ENCODE data around the gene NTN1.

Gene NTN1

DNA sequence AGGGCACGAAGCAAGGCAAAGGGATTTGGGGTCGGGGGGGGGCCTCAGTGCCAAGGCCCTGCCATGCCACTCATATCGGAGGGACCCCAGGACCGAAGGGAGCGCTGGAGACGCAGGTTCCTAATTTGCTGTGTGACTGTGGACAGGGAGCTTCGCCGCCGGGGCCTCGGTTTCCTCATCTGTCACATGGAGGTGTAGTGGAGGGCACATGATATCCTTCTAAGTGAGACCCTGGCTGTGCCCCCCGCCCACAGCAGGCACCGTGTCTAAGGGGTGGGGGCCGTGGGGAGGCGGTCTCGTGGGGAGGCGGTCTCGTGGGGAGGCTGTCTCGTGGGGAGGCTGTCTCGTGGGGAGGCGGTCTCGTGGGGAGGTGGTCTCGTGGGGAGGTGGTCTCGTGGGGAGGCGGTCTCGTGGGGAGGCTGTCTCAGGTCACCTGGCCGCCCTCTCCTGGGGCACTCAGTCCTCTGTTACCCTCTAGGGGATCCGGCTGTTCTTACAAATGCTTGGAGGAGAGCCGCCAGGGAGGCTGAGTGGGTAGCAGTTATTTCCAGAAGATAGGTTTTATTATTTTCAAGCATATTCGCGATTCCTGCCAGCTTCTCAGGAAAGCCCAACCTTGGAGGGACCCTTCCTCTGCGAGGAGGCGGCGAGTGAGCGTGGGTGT lies 205.0 kb downstream of the NTN1 start:
- no peak for DNase-seq (ENCODE audit: extremely low read depth, low read depth)
- TF ChIP-seq, protein P1, sequence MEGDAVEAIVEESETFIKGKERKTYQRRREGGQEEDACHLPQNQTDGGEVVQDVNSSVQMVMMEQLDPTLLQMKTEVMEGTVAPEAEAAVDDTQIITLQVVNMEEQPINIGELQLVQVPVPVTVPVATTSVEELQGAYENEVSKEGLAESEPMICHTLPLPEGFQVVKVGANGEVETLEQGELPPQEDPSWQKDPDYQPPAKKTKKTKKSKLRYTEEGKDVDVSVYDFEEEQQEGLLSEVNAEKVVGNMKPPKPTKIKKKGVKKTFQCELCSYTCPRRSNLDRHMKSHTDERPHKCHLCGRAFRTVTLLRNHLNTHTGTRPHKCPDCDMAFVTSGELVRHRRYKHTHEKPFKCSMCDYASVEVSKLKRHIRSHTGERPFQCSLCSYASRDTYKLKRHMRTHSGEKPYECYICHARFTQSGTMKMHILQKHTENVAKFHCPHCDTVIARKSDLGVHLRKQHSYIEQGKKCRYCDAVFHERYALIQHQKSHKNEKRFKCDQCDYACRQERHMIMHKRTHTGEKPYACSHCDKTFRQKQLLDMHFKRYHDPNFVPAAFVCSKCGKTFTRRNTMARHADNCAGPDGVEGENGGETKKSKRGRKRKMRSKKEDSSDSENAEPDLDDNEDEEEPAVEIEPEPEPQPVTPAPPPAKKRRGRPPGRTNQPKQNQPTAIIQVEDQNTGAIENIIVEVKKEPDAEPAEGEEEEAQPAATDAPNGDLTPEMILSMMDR (IDR thresholded peaks at IDR 0.05; ENCODE audit: low read depth, low read length) = no peak

DNA sequence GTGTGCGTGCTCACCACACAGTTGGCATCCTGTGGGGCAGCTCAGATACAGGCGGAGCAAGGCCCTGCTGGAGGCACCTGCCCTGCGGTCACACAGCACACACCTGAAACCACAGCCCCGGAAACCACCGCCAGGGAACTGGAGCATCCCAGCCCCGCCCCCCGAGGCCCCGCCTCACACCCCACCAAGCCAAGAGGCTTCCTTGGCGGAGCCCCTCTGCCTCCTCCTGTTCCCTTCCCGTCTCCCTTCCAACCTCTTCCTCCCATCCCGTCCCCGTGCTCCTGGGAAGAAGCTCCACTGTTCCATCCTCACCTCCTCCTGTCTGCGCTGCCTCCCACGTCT lies 205.5 kb downstream of the NTN1 start:
- DNase-seq (ENCODE audit: extremely low read depth, low read depth) = no peak
- TF ChIP-seq, protein P1 (IDR thresholded peaks at IDR 0.05; ENCODE audit: low read depth, low read length) = no peak

DNA sequence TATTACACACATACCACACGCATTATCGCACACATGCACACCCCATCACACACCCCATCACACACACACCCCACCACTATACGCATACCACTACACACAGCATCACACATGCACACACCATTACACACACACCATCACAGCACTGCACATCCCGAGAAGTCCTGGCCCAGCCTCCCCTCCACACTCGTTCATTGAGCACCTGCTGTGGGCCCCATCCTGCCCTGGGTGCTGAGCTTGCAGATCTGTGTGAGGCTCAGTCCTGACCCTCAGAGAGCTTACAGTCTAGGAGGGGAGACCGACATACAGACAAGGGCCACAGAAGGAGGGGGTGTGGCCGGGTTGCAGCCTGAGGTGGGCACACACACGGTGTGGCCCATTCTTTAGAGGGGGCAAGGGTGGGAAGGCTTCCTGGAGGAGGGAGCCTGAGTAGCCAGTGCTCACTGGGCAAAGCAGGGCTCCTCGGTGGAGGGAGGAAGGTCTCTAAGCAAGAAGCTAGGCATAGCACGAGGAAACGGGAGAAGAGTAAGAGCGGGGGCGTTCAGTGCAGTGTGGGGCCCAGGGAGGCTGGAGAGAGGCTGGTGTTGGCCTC lies 206.6 kb downstream of the NTN1 start:
- TF ChIP-seq, protein P1 (IDR thresholded peaks at IDR 0.05; ENCODE audit: low read depth, low read length) = no peak
- DNase-seq (ENCODE audit: extremely low read depth, low read depth) = no peak

DNA sequence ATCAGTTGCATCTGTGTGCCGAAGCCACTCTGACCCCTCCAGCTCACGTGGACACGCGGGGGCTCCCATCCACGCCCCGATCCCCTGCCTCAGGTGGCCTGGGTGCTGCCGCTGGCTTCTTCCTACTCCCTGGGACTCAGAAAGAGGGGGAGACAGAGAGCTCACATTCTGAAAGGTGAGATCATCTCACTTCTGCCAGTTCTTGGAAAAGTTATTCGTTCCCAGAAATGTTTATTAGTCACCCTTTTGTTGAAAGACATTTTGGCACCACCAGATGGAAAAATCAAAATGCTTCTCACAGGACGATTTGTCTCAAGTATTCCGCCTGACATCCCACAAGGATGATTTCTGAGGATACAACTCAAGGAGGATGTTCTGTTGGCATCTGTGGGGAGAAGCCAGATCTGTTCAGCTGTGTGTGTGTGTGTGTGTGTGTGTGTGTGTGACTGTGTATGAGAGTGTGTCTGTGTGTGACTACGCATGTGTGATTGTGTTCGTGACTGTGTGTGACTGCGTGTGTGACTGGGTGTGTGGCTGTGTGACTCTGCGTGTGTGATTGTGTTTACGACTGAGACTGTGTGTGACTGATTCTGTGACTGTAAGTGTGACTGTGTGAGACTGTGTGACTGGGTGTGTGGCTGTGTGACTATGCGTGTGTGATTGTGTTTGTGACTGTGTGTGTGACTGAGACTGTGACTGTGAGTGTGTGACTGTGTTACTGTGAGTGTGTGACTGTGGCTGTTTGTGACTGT lies 207.3 kb downstream of the NTN1 start:
- DNase-seq (ENCODE audit: extremely low read depth, low read depth) = peak; percentile 59
- TF ChIP-seq, protein P1 (IDR thresholded peaks at IDR 0.05; ENCODE audit: low read depth, low read length) = no peak; the same call in 1 of the 2 replicates

DNA sequence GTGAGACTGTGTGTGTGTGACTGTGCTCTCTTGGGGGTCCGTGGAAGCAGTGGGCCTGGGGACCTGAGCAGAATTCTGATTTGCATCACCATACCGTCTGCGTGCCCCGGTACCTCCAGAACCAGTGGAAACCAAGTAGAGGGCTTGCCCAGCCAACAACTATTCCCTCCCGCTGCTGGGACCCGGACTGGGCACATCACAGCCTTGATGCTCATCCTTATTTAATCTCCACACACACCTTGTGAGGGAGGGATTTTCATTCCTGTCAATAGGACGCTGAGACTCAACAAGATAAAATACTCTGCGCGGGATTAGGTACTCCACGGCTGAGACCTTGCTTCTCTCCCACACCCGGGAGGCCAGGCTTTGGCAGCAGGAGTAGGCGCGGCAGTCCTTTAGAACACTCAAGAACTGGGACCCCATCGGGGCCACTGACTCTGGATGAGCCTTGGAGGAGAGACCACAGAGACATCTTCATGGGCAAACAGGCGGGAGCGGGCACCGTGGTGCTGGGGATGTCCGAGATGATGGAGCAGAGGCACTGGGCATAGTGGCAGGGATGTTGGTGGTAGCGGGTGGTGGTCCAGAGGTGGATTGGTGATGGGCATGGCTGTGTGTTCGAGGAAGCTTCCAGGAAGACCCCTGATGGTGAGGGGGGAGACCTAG lies 208.0 kb downstream of the NTN1 start:
- no peak for DNase-seq (ENCODE audit: extremely low read depth, low read depth)
- TF ChIP-seq, protein P1 (IDR thresholded peaks at IDR 0.05; ENCODE audit: low read depth, low read length) = no peak

DNA sequence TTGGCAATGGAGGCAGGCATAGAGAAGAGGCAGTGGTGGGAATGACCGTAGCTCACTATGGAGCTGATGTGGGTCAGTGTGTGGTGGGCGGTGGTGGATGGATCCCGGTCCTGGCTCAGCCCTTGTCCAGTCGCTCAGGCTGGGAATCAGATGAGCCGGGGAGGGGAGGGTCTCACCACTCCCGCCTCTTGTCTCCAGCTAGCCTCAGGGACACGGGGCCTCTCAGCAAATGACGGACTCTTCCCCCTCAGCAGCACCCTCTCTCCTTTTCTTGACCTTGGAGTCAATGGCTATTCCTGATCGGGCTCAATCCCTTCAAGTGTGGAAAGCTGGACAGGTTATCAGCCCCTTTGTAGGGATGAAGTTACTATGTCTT lies 208.5 kb downstream of the NTN1 start:
- no peak for DNase-seq (ENCODE audit: extremely low read depth, low read depth)
- TF ChIP-seq, protein P1 (IDR thresholded peaks at IDR 0.05; ENCODE audit: low read depth, low read length) = no peak

DNA sequence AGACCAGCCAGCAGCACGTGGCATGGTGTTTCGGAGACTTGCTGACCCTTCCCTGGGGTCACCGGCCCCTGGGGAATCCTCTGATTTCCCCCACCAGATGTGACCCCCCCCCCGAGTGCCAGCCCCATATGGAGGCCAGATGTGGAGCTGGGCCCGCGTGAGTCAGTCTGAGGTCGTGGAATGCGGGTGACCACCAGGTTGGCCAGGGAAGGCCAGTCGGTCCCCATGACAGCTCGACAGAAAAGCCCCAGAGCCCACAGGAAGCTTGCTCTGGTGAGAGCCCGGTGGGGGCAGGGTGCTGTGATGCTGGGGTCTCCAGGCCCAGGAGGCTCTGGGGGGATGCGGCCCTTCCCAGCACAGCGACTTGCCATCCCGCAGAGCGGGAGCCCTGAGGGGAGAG lies 209.0 kb downstream of the NTN1 start:
- TF ChIP-seq, protein P1 (IDR thresholded peaks at IDR 0.05; ENCODE audit: low read depth, low read length) = no peak
- peak; percentile 46 for DNase-seq (ENCODE audit: extremely low read depth, low read depth)
